ENCODE data around the gene WASL. TPM values are rescaled to one million over a fixed set of nuclear protein-coding genes. Genes with fewer than 3 reads are reported as not detected.

The WASL gene
- total and polyA plus RNA-seq, 3 experiments from 2014 or later = 2.8 to 7.4 (median 7.3) TPM

GRCh38 chr7:123650595-123650994 is 98.2 kb downstream of the WASL start:
- ChIA-PET CTCF (no interaction called here), POLR2A (no interaction called here)
- Histone ChIP-seq H3K36me3 (ENCODE audit: insufficient read depth, low read length) (no peaks in the 10 kb centered on the region), H3K4me1 (ENCODE audit: insufficient read depth, low read length) (no peaks in the 10 kb centered on the region), H3K27me3 (ENCODE audit: insufficient read depth, low read length, poor library complexity, severe bottlenecking) (no peaks in the 10 kb centered on the region), H3K9me3 (ENCODE audit: low read length) (no peaks in the 10 kb centered on the region), H3K4me3 (ENCODE audit: low read length) (no peak overlapping the region), H3K27ac (ENCODE audit: low read depth, low read length) (no peak overlapping the region)
- no peak overlapping the region for H3K27ac Mint-ChIP-seq
- H3K27me3 Mint-ChIP-seq = peaks cover 12 to 19% of the 10 kb centered on the region in 2 donors
- no peak for DNase-seq
- H3K4me3 Mint-ChIP-seq = no peak overlapping the region
- peaks cover 0 to 1% (median 0%) of the 10 kb centered on the region in 3 donors for H3K36me3 Mint-ChIP-seq
- no peaks in the 10 kb centered on the region for H3K4me1 Mint-ChIP-seq
- H3K9me3 Mint-ChIP-seq = no peaks in the 10 kb centered on the region

GRCh38 chr7:123649964-123650363 is 98.8 kb downstream of the WASL start:
- DNase-seq = no peak
- ChIA-PET CTCF (no interaction called here), POLR2A (no interaction called here)
- Mint-ChIP-seq H3K27me3 (peaks cover 13 to 23% of the 10 kb centered on the region in 2 donors), H3K4me1 (no peaks in the 10 kb centered on the region), H3K4me3 (no peak overlapping the region), H3K27ac (no peak overlapping the region), H3K36me3 (peaks cover 0 to 1% (median 0%) of the 10 kb centered on the region in 3 donors), H3K9me3 (no peaks in the 10 kb centered on the region)
- H3K27ac ChIP-seq (ENCODE audit: low read depth, low read length) = no peak overlapping the region
- H3K4me3 ChIP-seq (ENCODE audit: low read length) = no peak overlapping the region
- H3K9me3 ChIP-seq (ENCODE audit: low read length) = no peaks in the 10 kb centered on the region
- no peaks in the 10 kb centered on the region for H3K36me3 ChIP-seq (ENCODE audit: insufficient read depth, low read length)
- no peaks in the 10 kb centered on the region for H3K4me1 ChIP-seq (ENCODE audit: insufficient read depth, low read length)
- no peaks in the 10 kb centered on the region for H3K27me3 ChIP-seq (ENCODE audit: insufficient read depth, low read length, poor library complexity, severe bottlenecking)

GRCh38 chr7:123647106-123647730 is 101.6 kb downstream of the WASL start:
- Histone ChIP-seq H3K4me1 (ENCODE audit: insufficient read depth, low read length) (no peaks in the 10 kb centered on the region), H3K27ac (ENCODE audit: low read depth, low read length) (no peak overlapping the region), H3K4me3 (ENCODE audit: low read length) (no peak overlapping the region), H3K36me3 (ENCODE audit: insufficient read depth, low read length) (no peaks in the 10 kb centered on the region), H3K9me3 (ENCODE audit: low read length) (no peaks in the 10 kb centered on the region), H3K27me3 (ENCODE audit: insufficient read depth, low read length, poor library complexity, severe bottlenecking) (peaks cover 3% of the 10 kb centered on the region)
- DNase-seq = no peak
- peaks cover 17 to 35% of the 10 kb centered on the region in 2 donors for H3K27me3 Mint-ChIP-seq
- peaks cover 0 to 1% (median 0%) of the 10 kb centered on the region in 3 donors for H3K36me3 Mint-ChIP-seq
- ChIA-PET CTCF (no interaction called here), POLR2A (no interaction called here)
- no peaks in the 10 kb centered on the region for H3K4me1 Mint-ChIP-seq
- H3K27ac Mint-ChIP-seq = no peak overlapping the region
- H3K9me3 Mint-ChIP-seq = no peaks in the 10 kb centered on the region
- H3K4me3 Mint-ChIP-seq = no peak overlapping the region

- Mint-ChIP-seq H3K4me3 (no peak overlapping the region), H3K4me1 (no peaks in the 10 kb centered on the region), H3K27me3 (peaks cover 16 to 45% of the 10 kb centered on the region in 2 donors), H3K27ac (no peak overlapping the region), H3K9me3 (no peaks in the 10 kb centered on the region), H3K36me3 (peaks cover 0 to 1% (median 0%) of the 10 kb centered on the region in 3 donors)
- peaks cover 3% of the 10 kb centered on the region for H3K27me3 ChIP-seq (ENCODE audit: insufficient read depth, low read length, poor library complexity, severe bottlenecking)
- ChIA-PET CTCF (interaction anchor here (1.1 to 1.3 kb wide), 2 partner anchors 20 to 219 kb away, joined by 3 read pairs; no protein-coding TSS in a partner anchor), POLR2A (no interaction called here)
- no peaks in the 10 kb centered on the region for H3K4me1 ChIP-seq (ENCODE audit: insufficient read depth, low read length)
- H3K36me3 ChIP-seq (ENCODE audit: insufficient read depth, low read length) = no peaks in the 10 kb centered on the region
- no peak overlapping the region for H3K4me3 ChIP-seq (ENCODE audit: low read length)
- H3K27ac ChIP-seq (ENCODE audit: low read depth, low read length) = no peak overlapping the region
- H3K9me3 ChIP-seq (ENCODE audit: low read length) = no peaks in the 10 kb centered on the region
- no peak for DNase-seq
Measured at GRCh38 chr7:123645516-123645915, 103.3 kb downstream of the WASL start.

GRCh38 chr7:123643495-123644441 is 105.0 kb downstream of the WASL start:
- no peak for DNase-seq
- no peaks in the 10 kb centered on the region for H3K4me1 ChIP-seq (ENCODE audit: insufficient read depth, low read length)
- H3K4me3 ChIP-seq (ENCODE audit: low read length) = no peak overlapping the region
- no peak overlapping the region for H3K4me3 Mint-ChIP-seq
- peaks cover 12 to 54% of the 10 kb centered on the region in 2 donors for H3K27me3 Mint-ChIP-seq
- ChIA-PET POLR2A (no interaction called here), CTCF (interaction anchor here (0.9 kb wide), 1 partner anchor 19 kb away, joined by 4 read pairs; no protein-coding TSS in a partner anchor)
- H3K27ac Mint-ChIP-seq = no peak overlapping the region
- no peaks in the 10 kb centered on the region for H3K4me1 Mint-ChIP-seq
- H3K36me3 Mint-ChIP-seq = peaks cover 0 to 1% (median 0%) of the 10 kb centered on the region in 3 donors
- no peak overlapping the region for H3K27ac ChIP-seq (ENCODE audit: low read depth, low read length)
- no peaks in the 10 kb centered on the region for H3K36me3 ChIP-seq (ENCODE audit: insufficient read depth, low read length)
- H3K9me3 Mint-ChIP-seq = no peaks in the 10 kb centered on the region
- no peaks in the 10 kb centered on the region for H3K9me3 ChIP-seq (ENCODE audit: low read length)
- peaks cover 3% of the 10 kb centered on the region for H3K27me3 ChIP-seq (ENCODE audit: insufficient read depth, low read length, poor library complexity, severe bottlenecking)

GRCh38 chr7:123641901-123642300 is 106.9 kb downstream of the WASL start:
- Histone ChIP-seq H3K27me3 (ENCODE audit: insufficient read depth, low read length, poor library complexity, severe bottlenecking) (peaks cover 3% of the 10 kb centered on the region), H3K36me3 (ENCODE audit: insufficient read depth, low read length) (no peaks in the 10 kb centered on the region), H3K4me1 (ENCODE audit: insufficient read depth, low read length) (no peaks in the 10 kb centered on the region), H3K4me3 (ENCODE audit: low read length) (no peak overlapping the region), H3K27ac (ENCODE audit: low read depth, low read length) (no peak overlapping the region), H3K9me3 (ENCODE audit: low read length) (no peaks in the 10 kb centered on the region)
- H3K27ac Mint-ChIP-seq = no peak overlapping the region
- H3K4me1 Mint-ChIP-seq = no peaks in the 10 kb centered on the region
- no peak overlapping the region for H3K4me3 Mint-ChIP-seq
- CTCF ChIA-PET = no interaction called here
- peaks cover 11 to 63% of the 10 kb centered on the region in 2 donors for H3K27me3 Mint-ChIP-seq
- H3K36me3 Mint-ChIP-seq = peaks cover 0 to 1% (median 0%) of the 10 kb centered on the region in 3 donors
- DNase-seq = no peak
- POLR2A ChIA-PET = no interaction called here
- H3K9me3 Mint-ChIP-seq = no peaks in the 10 kb centered on the region

- ChIA-PET CTCF (no interaction called here), POLR2A (no interaction called here)
- Mint-ChIP-seq H3K27me3 (peaks cover 11 to 57% of the 10 kb centered on the region in 2 donors), H3K4me1 (no peaks in the 10 kb centered on the region), H3K36me3 (no peaks in the 10 kb centered on the region), H3K4me3 (no peak overlapping the region), H3K9me3 (no peaks in the 10 kb centered on the region), H3K27ac (no peak overlapping the region)
- no peaks in the 10 kb centered on the region for H3K4me1 ChIP-seq (ENCODE audit: insufficient read depth, low read length)
- peaks cover 3% of the 10 kb centered on the region for H3K27me3 ChIP-seq (ENCODE audit: insufficient read depth, low read length, poor library complexity, severe bottlenecking)
- H3K9me3 ChIP-seq (ENCODE audit: low read length) = no peaks in the 10 kb centered on the region
- no peak overlapping the region for H3K27ac ChIP-seq (ENCODE audit: low read depth, low read length)
- H3K36me3 ChIP-seq (ENCODE audit: insufficient read depth, low read length) = no peaks in the 10 kb centered on the region
- no peak for DNase-seq
- no peak overlapping the region for H3K4me3 ChIP-seq (ENCODE audit: low read length)
Measured at GRCh38 chr7:123640583-123640982, 108.2 kb downstream of the WASL start.

GRCh38 chr7:123639631-123640030 is 109.2 kb downstream of the WASL start:
- no peak overlapping the region for H3K4me3 Mint-ChIP-seq
- POLR2A ChIA-PET = no interaction called here
- Histone ChIP-seq H3K36me3 (ENCODE audit: insufficient read depth, low read length) (no peaks in the 10 kb centered on the region), H3K9me3 (ENCODE audit: low read length) (no peaks in the 10 kb centered on the region), H3K27ac (ENCODE audit: low read depth, low read length) (no peak overlapping the region), H3K4me1 (ENCODE audit: insufficient read depth, low read length) (no peaks in the 10 kb centered on the region), H3K27me3 (ENCODE audit: insufficient read depth, low read length, poor library complexity, severe bottlenecking) (peaks cover 2% of the 10 kb centered on the region), H3K4me3 (ENCODE audit: low read length) (no peak overlapping the region)
- H3K27me3 Mint-ChIP-seq = peaks cover 6 to 55% of the 10 kb centered on the region in 2 donors
- no peaks in the 10 kb centered on the region for H3K36me3 Mint-ChIP-seq
- CTCF ChIA-PET = no interaction called here
- DNase-seq = no peak
- H3K27ac Mint-ChIP-seq = no peak overlapping the region
- H3K9me3 Mint-ChIP-seq = no peaks in the 10 kb centered on the region
- H3K4me1 Mint-ChIP-seq = no peaks in the 10 kb centered on the region

All from CD8-positive, alpha-beta memory T cell (primary cell).